D721Med (cell line): ENCODE results near the gene LARP4B.

Experiments
- DNase-seq: peaks from one replicate; pipeline ENCODE4 v3.0.0; 2011; ENCODE audit warnings: low spot score; ENCODE audit not compliant: insufficient read length
- FAIRE-seq: peaks from 2 replicates; lab custom pipeline; 2011; peaks lifted over from hg19 to GRCh38; lab: Jason Lieb, UNC
- TF ChIP-seq, protein P1 (sequence below): IDR thresholded peaks from 2 replicates; pipeline ENCODE4 v1.5.1; 2012; ENCODE audit warnings: mild to moderate bottlenecking, control low read depth; ENCODE audit not compliant: insufficient read depth; ENCODE audit errors: missing control alignments

LARP4B gene

GRCh38 chr10:972763-973162 is 41.3 kb upstream of the LARP4B start:
- TF ChIP-seq, protein P1, sequence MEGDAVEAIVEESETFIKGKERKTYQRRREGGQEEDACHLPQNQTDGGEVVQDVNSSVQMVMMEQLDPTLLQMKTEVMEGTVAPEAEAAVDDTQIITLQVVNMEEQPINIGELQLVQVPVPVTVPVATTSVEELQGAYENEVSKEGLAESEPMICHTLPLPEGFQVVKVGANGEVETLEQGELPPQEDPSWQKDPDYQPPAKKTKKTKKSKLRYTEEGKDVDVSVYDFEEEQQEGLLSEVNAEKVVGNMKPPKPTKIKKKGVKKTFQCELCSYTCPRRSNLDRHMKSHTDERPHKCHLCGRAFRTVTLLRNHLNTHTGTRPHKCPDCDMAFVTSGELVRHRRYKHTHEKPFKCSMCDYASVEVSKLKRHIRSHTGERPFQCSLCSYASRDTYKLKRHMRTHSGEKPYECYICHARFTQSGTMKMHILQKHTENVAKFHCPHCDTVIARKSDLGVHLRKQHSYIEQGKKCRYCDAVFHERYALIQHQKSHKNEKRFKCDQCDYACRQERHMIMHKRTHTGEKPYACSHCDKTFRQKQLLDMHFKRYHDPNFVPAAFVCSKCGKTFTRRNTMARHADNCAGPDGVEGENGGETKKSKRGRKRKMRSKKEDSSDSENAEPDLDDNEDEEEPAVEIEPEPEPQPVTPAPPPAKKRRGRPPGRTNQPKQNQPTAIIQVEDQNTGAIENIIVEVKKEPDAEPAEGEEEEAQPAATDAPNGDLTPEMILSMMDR = no peak
- FAIRE-seq (no peak), DNase-seq (no peak)

GRCh38 chr10:971613-972012 is 40.1 kb upstream of the LARP4B start:
- FAIRE-seq (no peak), DNase-seq (no peak)
- TF ChIP-seq, protein P1 = no peak

DNA sequence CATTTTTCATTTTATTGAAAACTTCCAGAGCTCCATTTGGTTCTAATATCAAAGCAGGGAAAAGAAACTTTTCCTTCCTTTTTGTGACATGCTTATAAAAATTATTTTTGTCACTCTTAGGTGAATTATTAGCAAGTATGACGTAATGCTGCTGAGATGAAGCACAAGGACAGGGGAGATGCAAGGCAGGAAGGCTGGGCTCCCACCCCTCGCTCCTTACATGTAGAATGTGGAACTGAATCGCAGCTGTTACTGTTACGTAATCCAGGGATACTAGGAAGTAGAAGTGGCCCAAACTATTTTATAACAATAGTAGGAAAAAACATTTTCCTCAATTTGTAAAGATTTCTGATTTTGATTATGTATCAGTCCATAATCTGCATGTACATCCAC is 39.6 kb upstream of the LARP4B start:
- TF ChIP-seq, protein P1 = no peak
- FAIRE-seq (no peak), DNase-seq (no peak)

DNA sequence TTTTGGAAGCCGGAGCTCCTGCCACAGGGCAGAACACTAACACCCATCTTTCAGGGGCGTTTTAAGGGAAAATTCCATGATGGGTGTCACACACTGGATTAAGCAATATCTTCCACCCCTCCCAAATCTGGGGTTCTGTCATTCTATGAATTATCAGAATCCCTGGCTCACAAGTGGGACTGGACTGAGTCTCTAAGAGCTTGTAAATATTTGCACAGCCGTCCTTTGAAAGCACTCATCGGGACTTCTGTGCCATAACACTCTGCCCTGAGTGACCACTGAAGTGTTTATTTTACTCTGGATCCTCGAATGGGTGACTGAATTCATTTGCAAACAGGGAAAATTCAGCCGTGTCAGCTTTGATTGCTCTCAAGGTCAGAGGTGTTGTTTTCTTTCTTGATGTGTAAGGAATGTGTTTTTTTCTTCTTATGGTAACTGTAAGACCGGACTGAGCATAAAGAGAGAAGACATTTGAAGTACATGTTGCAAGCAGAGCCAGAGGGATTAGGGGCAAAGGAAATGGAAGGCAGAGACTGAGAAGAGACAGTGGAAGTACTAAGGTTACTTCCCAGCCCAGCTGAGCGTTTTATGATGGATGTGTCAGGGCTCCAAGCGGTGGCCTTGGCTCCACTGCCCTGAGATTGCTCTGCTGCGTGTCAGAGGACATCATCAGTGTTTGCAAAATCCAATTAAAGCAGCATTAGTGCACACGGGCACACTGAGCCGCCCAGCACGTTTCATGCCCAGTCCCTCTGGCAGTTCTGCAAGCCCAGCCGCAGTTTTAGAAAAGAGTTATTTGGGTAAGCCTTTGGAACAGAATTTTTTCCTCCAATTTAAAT is 39.0 kb upstream of the LARP4B start:
- TF ChIP-seq, protein P1 = no peak
- FAIRE-seq (no peak), DNase-seq (no peak)

DNA sequence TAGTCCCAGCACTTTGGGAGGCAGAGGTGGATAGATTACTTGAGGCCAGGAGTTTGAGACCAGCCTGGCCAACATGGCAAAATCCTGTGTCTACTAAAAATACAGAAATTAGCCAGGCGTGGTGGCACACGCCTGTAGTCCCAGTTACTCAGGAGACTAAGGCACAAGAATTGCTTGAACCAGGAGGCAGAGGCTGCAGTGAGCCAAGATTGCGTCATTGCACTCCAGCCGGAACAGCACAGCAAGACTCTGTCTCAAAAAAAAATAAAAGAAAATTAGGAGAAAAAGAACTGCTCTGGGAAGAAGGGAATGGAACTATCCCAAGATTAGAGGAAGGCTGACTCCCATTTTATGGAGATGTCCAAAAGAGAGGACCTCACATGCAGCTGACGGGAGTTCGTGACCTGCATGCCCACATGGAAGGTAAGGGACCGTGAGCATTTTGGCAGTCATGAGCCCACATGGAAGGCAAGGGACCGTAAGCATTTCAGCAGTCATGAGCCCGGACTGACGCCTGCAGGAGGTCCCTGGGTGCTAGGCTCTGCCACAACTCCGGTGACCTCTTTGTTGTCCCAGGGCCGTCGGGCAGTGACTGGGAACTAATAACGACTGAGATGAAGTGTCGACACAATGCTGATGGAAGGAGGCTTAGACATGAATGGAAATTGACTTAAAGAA is 38.1 kb upstream of the LARP4B start:
- TF ChIP-seq, protein P1 = no peak
- FAIRE-seq (no peak), DNase-seq (no peak)

- FAIRE-seq (no peak), DNase-seq (no peak)
- TF ChIP-seq, protein P1 = no peak
Measured at GRCh38 chr10:968546-969199, 37.2 kb upstream of the LARP4B start.
